Muscle layer of duodenum (tissue), 2 donors: Measurements from ENCODE around the gene GOLGA6D.
A peak's percentile ranks its signal among the peaks of the same experiment; 100 is the strongest.
"Not testable (repeated sequence)": the region's sequence is repeated elsewhere in the genome, so short reads cannot be mapped to it uniquely, and the experiment has no call there.

Experiments
- H3K27ac ChIP-seq: one replicate; pipeline ENCODE4 v1.7.0; 2013; ENCODE audit warnings: mild to moderate bottlenecking, low read length
- H3K27me3 ChIP-seq: one replicate; pipeline ENCODE4 v1.7.0; 2013; ENCODE audit warnings: low read depth, mild to moderate bottlenecking, control low read depth, low read length
- H3K36me3 ChIP-seq, 2 donors: one replicate each; pipeline ENCODE4 v1.7.0; 2013; ENCODE audit warnings: low read length in 2 of 2, control low read depth in 1 of 2, mild to moderate bottlenecking in 1 of 2; ENCODE audit not compliant: insufficient read depth in 2 of 2, control insufficient read depth in 1 of 2
- H3K4me1 ChIP-seq, 2 donors: one replicate each; pipeline ENCODE4 v1.7.0; 2013; ENCODE audit warnings: low read length in 2 of 2, mild to moderate bottlenecking in 2 of 2, control low read depth in 1 of 2, moderate library complexity in 1 of 2; ENCODE audit not compliant: insufficient read depth in 2 of 2, control insufficient read depth in 1 of 2
- H3K4me3 ChIP-seq, 2 donors: one replicate each; pipeline ENCODE4 v1.7.0; 2013; ENCODE audit warnings: low read length in 2 of 2, low read depth in 1 of 2, mild to moderate bottlenecking in 1 of 2
- H3K9me3 ChIP-seq, 2 donors: one replicate each; pipeline ENCODE4 v1.7.0; 2013; ENCODE audit warnings: low read length in 2 of 2, control low read depth in 1 of 2, mild to moderate bottlenecking in 1 of 2; ENCODE audit not compliant: control insufficient read depth in 1 of 2
- donor health status: healthy.

GOLGA6D gene

GRCh38 chr15:75321711-75322110, 39.1 kb downstream of the GOLGA6D start:
- Histone ChIP-seq H3K9me3 (no peaks in the 10 kb centered on the region), H3K27me3 (no peaks in the 10 kb centered on the region), H3K36me3 (no peaks in the 10 kb centered on the region), H3K4me3 (no peak overlapping the region), H3K4me1 (no peaks in the 10 kb centered on the region), H3K27ac (no peak overlapping the region)

GRCh38 chr15:75325922-75326321, 43.3 kb downstream of the GOLGA6D start:
- Histone ChIP-seq H3K9me3 (no peaks in the 10 kb centered on the region), H3K4me3 (no peak overlapping the region), H3K4me1 (no peaks in the 10 kb centered on the region), H3K36me3 (no peaks in the 10 kb centered on the region), H3K27ac (no peak overlapping the region), H3K27me3 (no peaks in the 10 kb centered on the region)

GRCh38 chr15:75327005-75327404, 44.4 kb downstream of the GOLGA6D start:
- H3K27me3 ChIP-seq = no peaks in the 10 kb centered on the region
- H3K36me3 ChIP-seq = no peaks in the 10 kb centered on the region
- no peaks in the 10 kb centered on the region for H3K9me3 ChIP-seq
- H3K27ac ChIP-seq = no peak overlapping the region
- no peaks in the 10 kb centered on the region for H3K4me1 ChIP-seq
- H3K4me3 ChIP-seq = no peak overlapping the region

- no peaks in the 10 kb centered on the region for H3K36me3 ChIP-seq
- H3K9me3 ChIP-seq = no peaks in the 10 kb centered on the region
- H3K27ac ChIP-seq = no peak overlapping the region
- H3K4me1 ChIP-seq = no peaks in the 10 kb centered on the region
- H3K4me3 ChIP-seq = no peak overlapping the region
- H3K27me3 ChIP-seq = no peaks in the 10 kb centered on the region
Observed at GRCh38 chr15:75327491-75327890, 44.9 kb downstream of the GOLGA6D start.

- Histone ChIP-seq H3K27me3 (no peaks in the 10 kb centered on the region), H3K27ac (no peak overlapping the region), H3K9me3 (no peaks in the 10 kb centered on the region), H3K4me1 (no peaks in the 10 kb centered on the region), H3K4me3 (no peak overlapping the region), H3K36me3 (no peaks in the 10 kb centered on the region)
Observed at GRCh38 chr15:75328493-75329314, 46.1 kb downstream of the GOLGA6D start.

GRCh38 chr15:75329571-75329970, 46.9 kb downstream of the GOLGA6D start:
- no peak overlapping the region for H3K27ac ChIP-seq
- no peaks in the 10 kb centered on the region for H3K36me3 ChIP-seq
- H3K4me1 ChIP-seq = no peaks in the 10 kb centered on the region
- H3K9me3 ChIP-seq = no peaks in the 10 kb centered on the region
- no peaks in the 10 kb centered on the region for H3K27me3 ChIP-seq
- no peak overlapping the region for H3K4me3 ChIP-seq

- not testable (repeated sequence) for H3K9me3 ChIP-seq, H3K36me3 ChIP-seq, H3K27ac ChIP-seq, H3K4me1 ChIP-seq, H3K4me3 ChIP-seq, H3K27me3 ChIP-seq
Observed at GRCh38 chr15:75332093-75332492, 49.5 kb downstream of the GOLGA6D start.

- not testable (repeated sequence) for H3K4me1 ChIP-seq, H3K27me3 ChIP-seq, H3K4me3 ChIP-seq, H3K27ac ChIP-seq, H3K36me3 ChIP-seq, H3K9me3 ChIP-seq
Observed at GRCh38 chr15:75333654-75334419, 51.2 kb downstream of the GOLGA6D start.

GRCh38 chr15:75335313-75335704, 52.7 kb downstream of the GOLGA6D start:
- Histone ChIP-seq H3K4me1 (peaks cover 0 to 8% of the 10 kb centered on the region in 2 donors), H3K9me3 (no peaks in the 10 kb centered on the region), H3K36me3 (peaks cover 0 to 14% of the 10 kb centered on the region in 2 donors), H3K4me3 (peak overlapping the region; percentile 76 to 85), H3K27ac (no peak overlapping the region), H3K27me3 (no peaks in the 10 kb centered on the region)

GRCh38 chr15:75335705-75336355, 53.2 kb downstream of the GOLGA6D start, which contains the start of gene COMMD4:
TSS of gene COMMD4 (plus strand) at chr15:75336063. CDS start at chr15:75336090, 27 bp downstream.
- Histone ChIP-seq H3K4me1 (peaks cover 0 to 8% of the 10 kb centered on the region in 2 donors), H3K27me3 (no peaks in the 10 kb centered on the region), H3K9me3 (no peaks in the 10 kb centered on the region), H3K27ac (peak within 1 kb of the TSS; percentile 27), H3K4me3 (peak within 1 kb of the TSS; percentile 76 to 85), H3K36me3 (peaks cover 0 to 14% of the 10 kb centered on the region in 2 donors)

- no peak overlapping the region for H3K27ac ChIP-seq
- no peaks in the 10 kb centered on the region for H3K27me3 ChIP-seq
Observed at GRCh38 chr15:75338661-75339240, 56.1 kb downstream of the GOLGA6D start.

More at GRCh38 chr15:75338661-75339240, 56.1 kb downstream of the GOLGA6D start:
- H3K9me3 ChIP-seq = no peaks in the 10 kb centered on the region
- H3K4me3 ChIP-seq = no peak overlapping the region
- peaks cover 0 to 14% of the 10 kb centered on the region in 2 donors for H3K36me3 ChIP-seq
- peaks cover 0 to 8% of the 10 kb centered on the region in 2 donors for H3K4me1 ChIP-seq
